Neural crest cell (in vitro differentiated cells): ENCODE results near the gene ADCY9. TPM values are rescaled to one million over a fixed set of nuclear protein-coding genes. Genes with fewer than 3 reads are reported as not detected.

Experiments used
- DNase-seq: peaks from one replicate; pipeline ENCODE4 v3.0.0; 2021; ENCODE audit warnings: low read depth, mixed read lengths, low spot score
- H3K27ac Mint-ChIP-seq: one replicate; pipeline ENCODE4 v1.8.0; 2021; ENCODE audit warnings: mild to moderate bottlenecking, mixed read lengths; ENCODE audit not compliant: unreplicated experiment
- H3K27me3 Mint-ChIP-seq: 2 replicates; pipeline ENCODE4 v1.8.0; 2021; ENCODE audit warnings: low read depth, mild to moderate bottlenecking, mixed read lengths
- H3K36me3 Mint-ChIP-seq: 2 replicates; pipeline ENCODE4 v1.8.0; 2021; ENCODE audit warnings: low read depth, mild to moderate bottlenecking, mixed read lengths
- H3K4me1 Mint-ChIP-seq: 2 replicates; pipeline ENCODE4 v1.8.0; 2021; ENCODE audit warnings: mixed read lengths
- H3K4me3 Mint-ChIP-seq: one replicate; pipeline ENCODE4 v1.8.0; 2021; ENCODE audit warnings: mild to moderate bottlenecking, mixed read lengths
- H3K9me3 Mint-ChIP-seq: 2 replicates; pipeline ENCODE4 v1.8.0; 2021; ENCODE audit warnings: mixed read lengths
- CTCF ChIP-seq: fragments of 200-600 bp; sonication (generic); conservative IDR thresholded peaks from 2 replicates; pipeline ENCODE4 v1.5.0; 2021; ENCODE audit warnings: antibody characterized with exemption, mild to moderate bottlenecking
- total RNA-seq: library from RNA; stranded (reverse); gene quantifications from 2 replicates; pipeline ENCODE4 v1.2.1, GENCODE V29; 2021

The ADCY9 gene
- total RNA-seq, 1 donor from 2014 or later: 11.6 TPM

- no peaks in the 10 kb centered on the region for H3K4me1 Mint-ChIP-seq
- H3K4me3 Mint-ChIP-seq: no peak overlapping the region
- H3K27me3 Mint-ChIP-seq: peaks cover 14% of the 10 kb centered on the region
These were observed 30.1 kb downstream of the ADCY9 start for GRCh38 chr16:4086153-4086552.

GRCh38 chr16:4085405-4085970, 30.8 kb downstream of the ADCY9 start:
- TF ChIP-seq CTCF: no peak
- Mint-ChIP-seq H3K36me3 (peaks cover 3% of the 10 kb centered on the region), H3K4me1 (peaks cover 5% of the 10 kb centered on the region), H3K9me3 (peaks cover 4% of the 10 kb centered on the region), H3K27ac (no peak overlapping the region), H3K27me3 (peaks cover 14% of the 10 kb centered on the region), H3K4me3 (no peak overlapping the region)
- DNase-seq: no peak

More at GRCh38 chr16:4086153-4086552, 30.1 kb downstream of the ADCY9 start:
- TF ChIP-seq CTCF: no peak
- DNase-seq: no peak
- Mint-ChIP-seq H3K36me3 (peaks cover 3% of the 10 kb centered on the region), H3K27ac (no peak overlapping the region), H3K9me3 (peaks cover 4% of the 10 kb centered on the region)

GRCh38 chr16:4083347-4083870, 32.8 kb downstream of the ADCY9 start:
- TF ChIP-seq CTCF: no peak
- peaks cover 3% of the 10 kb centered on the region for H3K36me3 Mint-ChIP-seq
- no peak overlapping the region for H3K4me3 Mint-ChIP-seq
- H3K9me3 Mint-ChIP-seq: peaks cover 4% of the 10 kb centered on the region
- peaks cover 5% of the 10 kb centered on the region for H3K4me1 Mint-ChIP-seq
- H3K27me3 Mint-ChIP-seq: peaks cover 14% of the 10 kb centered on the region
- H3K27ac Mint-ChIP-seq: no peak overlapping the region
- DNase-seq: no peak

GRCh38 chr16:4082474-4083044, 33.7 kb downstream of the ADCY9 start:
- Mint-ChIP-seq H3K36me3 (peaks cover 3% of the 10 kb centered on the region), H3K4me3 (no peak overlapping the region), H3K27ac (no peak overlapping the region), H3K9me3 (peaks cover 4% of the 10 kb centered on the region), H3K27me3 (peaks cover 14% of the 10 kb centered on the region), H3K4me1 (peaks cover 5% of the 10 kb centered on the region)
- DNase-seq: no peak
- TF ChIP-seq CTCF: no peak

- DNase-seq: no peak
- peaks cover 5% of the 10 kb centered on the region for H3K4me1 Mint-ChIP-seq
- H3K36me3 Mint-ChIP-seq: peaks cover 3% of the 10 kb centered on the region
- H3K27me3 Mint-ChIP-seq: peaks cover 12% of the 10 kb centered on the region
- H3K4me3 Mint-ChIP-seq: no peak overlapping the region
- no peak overlapping the region for H3K27ac Mint-ChIP-seq
- peaks cover 4% of the 10 kb centered on the region for H3K9me3 Mint-ChIP-seq
- TF ChIP-seq CTCF: no peak
These were observed 34.7 kb downstream of the ADCY9 start for GRCh38 chr16:4081521-4082021.
